Measurements from ENCODE around the gene LRFN3. TPM values are rescaled to one million over a fixed set of nuclear protein-coding genes. Genes with fewer than 3 reads are reported as not detected.

Gene LRFN3
- total RNA-seq, 3 donors from 2014 or later = 10.5 to 14.0 (median 10.5) TPM

GRCh38 chr19:35903550-35904179, 32.5 kb upstream of the LRFN3 start:
- H3K4me3 ChIP-seq = no peak overlapping the region
- ATAC-seq = peak; percentile 59
- no peaks in the 10 kb centered on the region for H3K36me3 ChIP-seq (ENCODE audit: low read depth)
- intact Hi-C loops (cut with DNase I, micrococcal nuclease) = no loop called here
- DNase-seq = peak; percentile 78 to 96 (median 82)
- no peaks in the 10 kb centered on the region for H3K9me3 ChIP-seq
- no peak for TF ChIP-seq CTCF (IDR thresholded peaks at IDR 0.05)
- no peaks in the 10 kb centered on the region for H3K4me1 ChIP-seq (ENCODE audit: low read depth)

- ATAC-seq (no peak), DNase-seq (no peak)
- H3K4me1 ChIP-seq (ENCODE audit: low read depth) = no peaks in the 10 kb centered on the region
- no peaks in the 10 kb centered on the region for H3K9me3 ChIP-seq
- H3K36me3 ChIP-seq (ENCODE audit: low read depth) = no peaks in the 10 kb centered on the region
- intact Hi-C loops (cut with DNase I, micrococcal nuclease) = no loop called here
- H3K4me3 ChIP-seq = no peak overlapping the region
- TF ChIP-seq CTCF (IDR thresholded peaks at IDR 0.05) = no peak
Observed at GRCh38 chr19:35904311-35905068, 31.7 kb upstream of the LRFN3 start.

- Histone ChIP-seq H3K9me3 (no peaks in the 10 kb centered on the region), H3K4me1 (ENCODE audit: low read depth) (no peaks in the 10 kb centered on the region), H3K4me3 (no peak overlapping the region), H3K36me3 (ENCODE audit: low read depth) (no peaks in the 10 kb centered on the region)
- DNase-seq (no peak), ATAC-seq (no peak)
- intact Hi-C loops (cut with DNase I, micrococcal nuclease) = no loop called here
- no peak for TF ChIP-seq CTCF (IDR thresholded peaks at IDR 0.05)
Observed at GRCh38 chr19:35905178-35905727, 30.9 kb upstream of the LRFN3 start.

GRCh38 chr19:35907377-35907745, 28.8 kb upstream of the LRFN3 start:
- H3K4me3 ChIP-seq = no peak overlapping the region
- no peaks in the 10 kb centered on the region for H3K36me3 ChIP-seq (ENCODE audit: low read depth)
- no peak for TF ChIP-seq CTCF (IDR thresholded peaks at IDR 0.05)
- ATAC-seq (no peak), DNase-seq (no peak)
- H3K9me3 ChIP-seq = no peaks in the 10 kb centered on the region
- intact Hi-C loops (cut with DNase I, micrococcal nuclease) = no loop called here
- H3K4me1 ChIP-seq (ENCODE audit: low read depth) = no peaks in the 10 kb centered on the region

- no peak for TF ChIP-seq CTCF (IDR thresholded peaks at IDR 0.05)
- DNase-seq (peak; percentile 32 to 68 (median 49)), ATAC-seq (peak; percentile 9)
- no peak within 1 kb of the TSS for H3K4me3 ChIP-seq
- no peaks in the 10 kb centered on the region for H3K9me3 ChIP-seq
- H3K36me3 ChIP-seq (ENCODE audit: low read depth) = no peaks in the 10 kb centered on the region
- no peaks in the 10 kb centered on the region for H3K4me1 ChIP-seq (ENCODE audit: low read depth)
- intact Hi-C loops (cut with DNase I, micrococcal nuclease) = no loop called here
Observed at GRCh38 chr19:35908010-35908441, 28.1 kb upstream of the LRFN3 start, which contains the start of gene TYROBP. TSS of gene TYROBP (minus strand) at chr19:35908295. CDS start at chr19:35908228, 67 bp downstream.
